Measurements from ENCODE around the gene TNC. TPM values are rescaled to one million over a fixed set of nuclear protein-coding genes. Genes with fewer than 3 reads are reported as not detected.
A peak's percentile ranks its signal among the peaks of the same experiment; 100 is the strongest.

The TNC gene
- total RNA-seq, 1 experiment from 2014 or later, result 151 TPM

DNA sequence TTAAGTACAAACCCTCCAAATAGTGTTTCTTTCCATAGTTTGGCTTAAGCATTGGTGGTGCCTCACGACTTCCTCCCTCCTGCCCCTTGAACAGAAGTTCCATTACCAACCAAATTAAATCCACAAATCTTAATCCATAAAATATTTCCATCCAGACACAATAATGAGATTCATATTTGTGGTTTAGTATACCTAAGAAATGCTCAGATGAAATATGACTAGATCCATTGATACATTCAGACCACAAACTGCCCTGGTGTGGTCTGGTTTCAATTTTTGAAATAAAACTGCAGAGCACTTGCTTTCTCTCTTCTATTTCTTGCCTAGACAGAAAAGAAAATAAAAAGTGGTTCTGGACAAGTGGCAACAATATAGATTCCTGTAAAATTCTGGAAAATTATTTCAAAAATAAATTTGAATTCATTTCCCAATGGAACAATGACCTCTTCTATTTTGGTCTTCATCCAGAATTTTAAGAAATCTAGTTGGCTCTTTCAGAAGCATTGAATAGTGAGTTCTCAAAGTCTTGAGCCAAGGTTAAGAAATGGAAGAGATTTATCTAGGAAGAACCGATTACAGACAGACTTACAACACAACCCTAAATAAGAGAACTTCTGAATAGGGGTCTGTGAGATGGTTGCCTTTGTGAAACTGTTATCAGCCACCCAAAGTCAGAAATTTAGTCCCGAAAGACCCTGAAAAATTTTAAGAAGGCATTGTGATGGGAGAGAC, 14.0 kb downstream of the TNC start:
- no peak for DNase-seq (ENCODE audit: low read depth)

DNA sequence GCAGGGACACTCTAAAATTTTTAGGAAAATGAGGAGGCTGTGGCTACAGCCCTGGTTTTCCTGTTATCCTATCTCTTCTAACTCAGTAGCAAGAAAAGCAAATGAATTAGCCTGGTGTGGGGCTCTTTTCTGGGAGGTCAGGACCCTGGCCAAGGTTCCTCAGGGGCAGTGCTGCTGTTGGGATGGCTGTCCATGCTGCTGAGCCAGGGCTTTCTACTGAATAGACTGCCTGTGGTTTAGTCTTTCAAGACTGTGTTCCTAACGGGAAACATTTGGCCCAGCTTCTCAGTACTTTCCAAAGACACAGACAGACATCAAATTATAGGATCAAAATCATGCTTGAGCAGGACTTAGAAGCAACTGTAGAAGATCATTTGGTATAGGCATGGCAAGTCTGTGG, 18.1 kb downstream of the TNC start:
- no peak for DNase-seq (ENCODE audit: low read depth)

DNA sequence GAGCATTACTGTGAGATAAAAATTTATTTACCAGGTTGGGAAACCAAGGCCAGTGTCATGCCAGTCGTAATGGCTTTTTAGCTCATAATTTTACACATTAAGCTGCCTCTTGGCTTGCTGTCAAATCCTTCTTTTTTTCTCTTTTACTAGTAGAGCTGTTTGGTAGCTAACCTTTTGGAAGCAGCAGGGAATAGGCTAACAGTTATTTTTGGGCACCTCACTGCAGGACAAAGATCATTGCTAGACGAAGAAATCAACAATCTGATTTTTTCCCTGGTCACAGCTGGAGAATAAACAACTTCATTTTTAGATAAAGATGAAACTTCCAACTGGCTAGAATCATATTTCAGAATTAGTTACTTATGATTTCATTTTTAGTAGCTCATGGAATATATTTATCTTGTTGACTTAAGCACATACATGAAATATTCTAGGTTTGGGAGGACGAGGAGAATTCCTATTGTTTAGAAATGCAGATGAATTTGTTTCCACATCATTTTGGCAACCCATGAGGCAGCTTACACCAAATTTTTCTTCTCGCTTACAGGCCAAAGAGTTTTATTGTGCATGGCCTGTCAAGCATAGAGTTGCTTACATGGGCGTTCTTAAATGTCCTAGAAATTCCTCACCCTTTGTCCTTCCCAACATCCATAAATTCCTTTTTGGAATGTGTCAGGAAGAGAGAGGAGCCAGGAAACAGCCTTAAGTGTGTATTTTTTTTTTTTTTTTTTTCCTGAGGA, 19.6 kb downstream of the TNC start:
- DNase-seq (ENCODE audit: low read depth), result no peak

DNA sequence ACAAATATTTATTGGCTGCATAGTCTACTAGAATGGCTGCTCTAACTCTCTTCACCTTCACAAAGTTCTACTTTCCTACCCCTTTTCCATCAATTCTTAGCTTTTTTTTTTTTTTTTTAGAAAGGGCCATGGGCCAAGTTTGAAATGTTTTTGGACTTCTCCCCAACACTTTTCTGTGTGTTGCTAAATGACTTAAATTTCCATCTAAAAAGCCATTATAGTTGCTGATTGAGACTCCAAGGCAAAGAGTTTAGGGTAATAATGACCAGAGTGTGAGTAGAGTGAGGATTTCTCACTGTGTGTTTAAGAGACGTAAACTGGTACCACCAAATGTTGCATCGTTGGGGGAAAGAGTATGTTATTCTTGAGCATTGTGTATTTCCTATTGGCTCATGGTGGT, 24.4 kb downstream of the TNC start:
- no peak for DNase-seq (ENCODE audit: low read depth)

DNA sequence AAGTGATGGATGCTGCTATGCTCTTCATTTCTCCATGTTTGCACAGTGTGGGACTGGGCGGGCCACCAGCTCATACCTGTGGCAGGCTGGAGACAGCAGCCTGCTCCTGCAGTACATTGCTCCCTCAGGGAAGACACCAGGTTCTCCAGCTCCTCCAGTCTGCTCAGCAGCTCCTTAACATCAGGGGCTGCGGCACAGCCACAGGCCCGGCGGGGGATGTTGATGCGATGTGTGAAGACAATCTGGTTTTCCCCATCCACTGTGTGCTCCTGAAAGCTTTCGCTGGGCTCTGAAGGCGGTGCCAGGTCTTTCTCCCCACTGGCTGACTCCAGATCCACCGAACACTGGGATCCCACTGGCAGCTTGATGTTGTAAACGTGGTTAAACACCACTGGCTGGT, 27.5 kb downstream of the TNC start:
- no peak for DNase-seq (ENCODE audit: low read depth)

- DNase-seq (ENCODE audit: low read depth), result no peak
Measured at GRCh38 chr9:115088860-115089259, 29.1 kb downstream of the TNC start.

- no peak for DNase-seq (ENCODE audit: low read depth)
Measured at GRCh38 chr9:115086886-115087285, 31.1 kb downstream of the TNC start.

- no peak for DNase-seq (ENCODE audit: low read depth)
Measured at GRCh38 chr9:115086461-115086860, 31.5 kb downstream of the TNC start.

GRCh38 chr9:115085773-115086377, 32.1 kb downstream of the TNC start:
- no peak for DNase-seq (ENCODE audit: low read depth)

DNA sequence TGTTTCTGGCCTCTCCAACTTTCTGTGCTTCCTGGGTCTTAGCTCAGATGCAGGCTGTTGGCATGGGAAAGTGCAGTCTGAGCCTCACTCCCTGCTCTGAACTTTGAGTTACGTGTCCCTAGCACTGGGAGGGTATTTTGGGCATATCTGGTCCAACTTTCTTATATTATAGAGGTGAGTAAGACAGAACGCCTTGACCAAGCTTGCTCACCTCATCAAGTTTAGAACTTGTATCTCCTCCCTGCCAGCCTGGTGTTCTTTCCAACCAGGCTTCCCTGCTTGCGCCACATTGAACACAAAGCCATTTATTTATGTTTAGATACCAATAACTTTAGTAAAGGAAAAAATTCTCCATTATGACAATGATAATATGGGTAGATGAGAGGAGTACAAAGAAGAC, 33.2 kb downstream of the TNC start:
- DNase-seq (ENCODE audit: low read depth), result no peak

- no peak for DNase-seq (ENCODE audit: low read depth)
Measured at GRCh38 chr9:115084157-115084556, 33.8 kb downstream of the TNC start.

GRCh38 chr9:115080242-115080641, 37.7 kb downstream of the TNC start:
- no peak for DNase-seq (ENCODE audit: low read depth)

- no peak for DNase-seq (ENCODE audit: low read depth)
Measured at GRCh38 chr9:115079156-115079555, 38.8 kb downstream of the TNC start.

GRCh38 chr9:115073456-115073855, 44.5 kb downstream of the TNC start:
- DNase-seq (ENCODE audit: low read depth), result no peak

DNA sequence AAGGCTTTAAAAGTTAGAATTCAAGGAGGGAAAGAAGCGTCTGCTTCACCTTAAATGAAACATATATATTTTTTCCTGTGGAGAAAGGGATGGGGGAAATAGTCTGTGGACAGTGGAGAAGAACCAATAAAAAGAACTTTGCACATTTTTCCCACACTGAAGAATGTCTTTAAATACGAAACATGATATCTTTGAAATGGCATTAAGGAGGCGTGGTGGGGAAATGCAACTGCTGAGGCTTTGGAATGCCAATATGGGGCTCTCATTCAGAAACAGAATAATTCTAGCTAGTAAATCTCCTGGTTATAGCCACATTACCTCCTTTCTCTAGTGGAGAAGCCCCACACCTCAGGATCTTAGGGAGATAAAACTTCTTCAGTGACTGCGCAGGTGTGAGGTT, 46.8 kb downstream of the TNC start:
- DNase-seq (ENCODE audit: low read depth), result no peak

DNA sequence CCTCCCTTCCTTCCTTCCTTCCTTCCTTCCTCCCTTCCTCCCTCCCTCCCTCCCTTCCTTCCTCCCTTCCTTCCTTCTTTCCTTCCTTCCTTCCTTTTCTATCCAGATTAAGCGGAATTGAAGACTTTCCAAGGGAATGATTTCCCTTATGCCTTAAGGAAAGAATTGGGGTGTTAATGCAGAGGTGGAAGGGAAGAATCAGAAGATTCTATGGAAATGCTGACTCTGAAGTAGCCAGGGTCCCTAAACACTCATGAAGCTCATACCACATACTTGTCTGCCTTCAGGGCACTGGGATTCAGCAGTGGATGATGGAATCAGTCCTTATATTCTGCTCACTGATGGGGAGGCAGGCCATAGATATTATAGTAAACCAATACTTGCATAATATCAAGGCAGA, 48.2 kb downstream of the TNC start:
- DNase-seq (ENCODE audit: low read depth), result no peak

DNA sequence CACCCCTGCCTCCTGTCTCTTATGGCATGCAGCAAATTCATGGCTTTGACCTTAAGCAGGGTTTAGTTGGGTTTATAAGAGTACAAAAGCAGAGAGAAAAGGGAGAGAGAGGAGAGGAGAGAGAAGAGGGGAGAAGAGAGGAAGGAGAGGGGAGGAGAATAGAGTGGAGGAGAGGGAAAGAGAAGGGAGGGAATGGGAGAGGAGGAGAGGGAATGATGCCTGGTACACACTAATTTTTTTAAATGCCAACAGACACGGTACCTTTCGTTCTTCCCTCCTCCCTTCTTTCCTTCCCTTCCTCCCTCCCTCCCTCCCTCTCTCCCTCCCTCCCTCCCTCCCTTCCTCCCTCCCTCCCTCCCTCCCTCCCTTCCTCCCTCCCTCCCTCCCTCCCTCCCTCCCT, 48.7 kb downstream of the TNC start:
- DNase-seq (ENCODE audit: low read depth), result no peak

DNA sequence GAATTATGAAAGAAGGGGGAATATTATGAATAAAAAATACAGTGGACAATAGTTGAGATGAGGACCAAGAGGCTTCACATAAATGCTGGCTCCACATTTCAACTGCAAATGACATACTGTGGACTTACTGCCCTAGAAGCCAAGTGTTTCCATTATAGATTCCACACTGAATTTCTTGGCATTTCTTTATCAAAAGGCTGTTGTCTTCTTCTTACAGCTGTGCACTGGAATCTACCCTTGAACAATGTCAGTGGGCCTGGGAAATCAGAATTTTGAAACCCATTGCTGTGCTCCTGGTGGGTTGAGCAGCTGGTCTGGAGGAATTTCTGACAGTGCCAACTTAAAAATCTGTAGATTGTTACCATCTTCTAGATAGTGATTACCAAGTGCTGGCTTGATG, 49.9 kb downstream of the TNC start:
- no peak for DNase-seq (ENCODE audit: low read depth)

DNA sequence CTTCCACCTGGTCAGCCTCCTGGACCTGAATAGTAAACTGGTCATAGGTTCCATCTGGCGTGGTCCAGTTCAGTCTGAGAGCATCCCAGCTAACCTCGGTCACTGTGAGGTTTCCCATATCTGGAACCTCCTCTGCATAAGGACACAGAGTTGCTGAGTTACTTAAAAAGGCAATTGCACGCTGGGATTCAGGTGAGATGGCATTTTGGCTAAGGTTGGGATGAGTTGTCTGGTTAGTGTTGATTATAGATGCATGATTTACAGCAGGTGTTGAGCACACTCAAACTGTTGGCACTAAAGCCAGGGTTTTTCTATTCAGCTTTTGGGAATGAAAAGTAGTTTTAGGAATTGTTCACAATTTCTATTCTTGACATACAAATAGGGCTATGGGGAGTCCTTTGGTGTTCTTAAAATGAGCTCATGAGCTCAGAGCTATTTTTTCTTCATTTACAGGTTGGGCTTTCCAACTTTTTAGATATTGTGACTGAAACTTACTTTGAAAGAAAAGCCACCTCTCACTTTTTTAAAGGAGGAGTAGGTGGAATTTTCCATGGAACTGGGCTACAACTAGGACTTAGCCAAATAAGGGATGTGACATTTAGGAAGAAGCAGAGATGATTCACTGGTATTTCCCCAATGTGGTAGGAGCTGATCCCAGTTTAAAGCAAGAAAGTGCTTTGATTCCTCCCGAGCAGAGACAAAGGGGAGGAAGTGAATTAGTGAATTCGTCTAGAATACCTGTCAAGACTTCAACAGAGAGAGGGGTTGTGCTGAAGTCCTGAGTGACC, 54.7 kb downstream of the TNC start:
- peak; percentile 85 for DNase-seq (ENCODE audit: low read depth)

DNA sequence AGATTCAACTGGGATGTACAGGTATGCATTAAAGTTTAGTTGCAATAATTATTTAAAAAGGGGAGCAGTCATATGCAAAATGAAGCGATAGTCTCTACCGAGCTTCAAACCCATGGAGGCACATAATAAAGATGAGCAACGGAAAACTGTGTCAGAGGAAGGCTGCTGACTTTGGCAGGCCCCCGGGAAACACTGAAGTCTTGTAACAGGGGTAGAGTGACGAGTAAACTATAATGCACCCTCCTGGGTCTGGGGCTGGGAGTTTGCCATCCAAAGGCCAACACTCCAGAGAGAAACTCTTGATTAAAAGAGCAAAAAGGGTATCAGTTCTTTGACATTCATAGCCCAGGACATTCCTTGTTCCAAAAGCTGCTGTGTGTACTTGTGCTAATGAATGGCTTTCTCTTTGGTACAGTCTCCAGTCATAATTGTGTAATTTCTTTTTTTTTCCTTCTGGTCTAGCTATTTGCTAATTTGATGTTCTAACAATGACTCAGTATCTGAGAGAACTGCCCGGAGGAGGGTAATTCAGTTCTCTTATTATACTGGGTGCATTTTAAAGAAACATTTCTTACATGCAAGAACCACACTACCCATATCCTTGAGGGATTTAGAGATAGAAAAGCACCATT, 59.2 kb downstream of the TNC start:
- DNase-seq (ENCODE audit: low read depth), result peak; percentile 87

DNA sequence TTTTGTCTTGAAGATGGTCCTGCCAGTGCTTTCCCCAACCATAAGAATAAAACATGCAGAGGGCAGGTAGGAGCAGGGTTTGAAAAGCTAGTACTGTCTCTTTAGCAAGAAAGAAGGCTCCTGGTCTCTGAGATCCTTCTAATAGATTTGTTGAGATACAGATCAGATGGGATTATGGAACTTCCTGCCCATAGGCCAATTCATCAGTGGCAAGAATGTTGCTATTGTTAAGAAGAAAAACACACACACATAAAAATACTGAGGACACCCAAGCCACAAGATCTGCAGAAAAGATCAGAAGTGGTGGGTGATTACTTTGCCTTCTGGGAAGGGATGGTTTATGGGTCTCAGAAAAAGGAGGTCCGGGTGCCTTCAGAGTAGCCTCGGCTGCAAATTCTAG, 59.8 kb downstream of the TNC start:
- peak; percentile 64 for DNase-seq (ENCODE audit: low read depth)

GRCh38 chr9:115057559-115057958, 60.4 kb downstream of the TNC start:
- DNase-seq (ENCODE audit: low read depth), result peak; percentile 96

Data from M059J (cell line).